SIG-M5 treated with dmso at 0.1 percent for 504 hours (cell line): ENCODE measurements around the gene STRIP1.
A peak's percentile ranks its signal among the peaks of the same experiment; 100 is the strongest.
"Not testable (repeated sequence)": the region's sequence is repeated elsewhere in the genome, so short reads cannot be mapped to it uniquely, and the experiment has no call there.

Experiments used
- DNase-seq: peaks from one replicate; lab custom pipeline; 2025; ENCODE audit not compliant: unreplicated experiment; lab: John Stamatoyannopoulos, UW

Gene STRIP1

DNA sequence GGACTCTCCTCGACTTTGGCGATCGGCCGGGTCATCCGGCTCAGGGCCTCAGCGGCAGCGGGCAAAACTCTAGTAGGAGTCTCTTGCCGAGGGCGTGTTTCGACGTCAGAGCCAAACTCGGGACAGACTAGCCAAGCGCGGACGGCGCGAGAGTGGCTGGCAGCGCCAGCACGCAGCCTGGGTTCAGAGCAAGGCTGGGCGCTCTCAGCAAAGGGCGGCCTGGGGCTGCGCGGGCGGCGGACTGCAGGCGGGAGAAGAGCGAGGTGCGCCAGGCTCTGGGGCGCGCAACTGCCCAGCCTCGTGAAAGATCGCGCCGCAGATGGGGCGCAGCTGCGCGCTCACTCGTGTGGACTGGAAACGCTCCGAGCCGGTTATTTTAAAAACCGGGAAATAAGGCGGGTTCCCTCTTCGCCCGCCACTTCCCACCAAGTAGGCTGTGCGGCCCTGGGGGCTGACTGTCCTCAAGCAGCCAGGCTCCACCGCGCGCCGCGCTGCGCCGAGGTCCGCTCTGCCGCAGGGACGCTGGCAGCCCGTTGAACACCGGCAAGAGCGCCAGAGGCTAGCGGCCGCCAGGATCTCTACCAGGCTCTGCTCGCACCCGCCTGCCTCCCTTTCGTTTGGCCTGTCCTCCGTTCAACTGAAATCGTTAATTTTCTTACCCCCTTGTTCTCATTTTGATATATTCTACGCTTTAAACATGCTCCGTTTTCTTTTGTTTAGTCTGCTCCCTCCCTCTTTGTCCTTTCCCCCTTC is 33.6 kb downstream of the STRIP1 start:
- DNase-seq: no peak

- peak; percentile 14 for DNase-seq
Measured at GRCh38 chr1:110068646-110069403, 34.4 kb downstream of the STRIP1 start.

GRCh38 chr1:110069404-110070281 is 35.2 kb downstream of the STRIP1 start:
- no peak for DNase-seq

DNA sequence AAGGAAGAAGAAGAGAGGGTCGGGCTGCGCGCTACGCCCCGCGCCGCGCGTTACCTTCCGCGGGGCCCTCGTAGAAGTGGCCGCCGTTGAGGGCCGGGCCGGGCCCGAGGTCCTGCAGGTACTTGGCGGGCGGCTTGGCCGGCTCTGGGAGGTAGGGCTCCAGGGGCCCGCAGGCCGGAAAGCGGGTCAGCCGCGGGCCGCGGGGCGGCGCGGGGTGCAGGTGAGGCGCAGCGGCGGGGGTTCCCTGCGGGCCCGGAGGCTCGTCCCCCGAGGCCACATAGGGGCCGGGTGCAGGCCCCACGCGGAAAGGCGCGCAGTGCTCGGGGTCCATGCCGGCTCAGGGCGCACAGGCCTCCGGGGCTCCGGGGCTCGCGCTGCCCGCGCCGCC is 35.9 kb downstream of the STRIP1 start:
- no peak for DNase-seq

DNA sequence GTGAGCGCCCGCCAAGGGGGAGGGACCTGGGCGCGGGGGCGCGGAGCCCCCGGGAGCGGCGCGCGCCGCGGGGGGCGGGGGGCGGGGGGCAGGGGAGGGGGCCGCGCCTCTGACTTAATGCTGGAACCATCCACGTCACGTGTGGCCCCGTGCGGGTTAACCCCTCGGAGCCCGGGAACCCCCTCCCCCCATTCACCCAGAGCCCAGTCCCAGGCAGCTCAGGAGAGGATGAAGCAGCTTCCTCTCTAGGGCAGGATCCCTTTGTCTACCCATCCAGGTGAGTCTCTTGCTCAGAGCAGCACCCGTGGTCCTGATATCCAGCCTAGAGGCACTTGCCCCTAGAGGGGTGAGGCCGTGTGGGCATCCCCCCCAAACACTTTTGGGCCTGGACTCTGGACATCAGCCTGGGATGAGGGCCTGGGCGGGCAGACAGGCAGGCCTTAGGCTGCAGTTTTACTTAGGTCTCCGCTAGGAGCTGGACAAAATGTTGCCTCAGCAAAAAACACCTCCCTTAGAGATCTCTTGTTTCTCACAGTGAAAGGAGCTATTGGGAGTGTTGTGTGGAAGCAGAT is 36.3 kb downstream of the STRIP1 start, which contains the start of gene ALX3:
ALX3 (minus strand) TSS at position 2 of the 572 bp plus-strand sequence. CDS start 60 bp downstream, outside the sequence.
- DNase-seq: no peak

- no peak for DNase-seq
Measured at GRCh38 chr1:110074166-110074565, 39.7 kb downstream of the STRIP1 start.

GRCh38 chr1:110076789-110077500 is 42.5 kb downstream of the STRIP1 start:
- no peak for DNase-seq

DNA sequence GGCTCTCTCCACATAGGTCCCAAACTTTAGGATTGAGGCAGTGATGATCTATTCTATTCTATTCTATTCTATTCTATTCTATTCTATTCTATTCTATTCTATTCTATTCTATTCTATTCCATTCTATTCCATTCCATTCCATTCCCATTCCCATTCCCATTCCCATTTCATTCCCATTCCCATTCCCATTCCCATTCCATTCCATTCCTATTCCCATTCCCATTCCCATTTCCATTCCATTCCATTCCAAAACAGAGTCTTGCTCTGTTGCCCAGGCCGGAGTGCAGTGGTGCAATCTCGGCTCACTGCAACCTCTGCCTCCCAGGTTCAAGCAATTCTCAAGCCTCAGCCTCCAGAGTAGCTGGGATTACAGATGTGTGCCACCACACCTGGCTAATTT is 45.6 kb downstream of the STRIP1 start:
- not testable (repeated sequence) for DNase-seq

DNA sequence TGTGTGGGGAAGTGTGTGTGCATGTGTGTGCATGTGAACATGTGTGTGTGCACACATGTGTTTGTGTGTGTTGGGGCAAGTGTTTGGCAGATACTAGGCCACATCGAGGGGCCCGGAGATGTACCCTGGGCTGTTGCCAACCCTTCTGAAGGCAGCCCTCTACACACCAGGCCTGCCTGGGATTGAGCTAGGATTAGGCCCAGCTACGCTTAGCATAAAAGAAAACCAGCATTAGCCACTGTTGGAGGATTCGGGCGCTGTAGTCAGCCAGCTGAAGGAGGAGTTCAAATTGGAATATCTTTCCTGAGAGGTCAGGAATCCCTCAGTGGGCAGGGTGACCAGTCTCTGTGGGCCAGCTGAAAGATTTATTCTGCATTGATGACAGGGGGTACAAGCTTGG is 46.6 kb downstream of the STRIP1 start:
- no peak for DNase-seq

- no peak for DNase-seq
Measured at GRCh38 chr1:110082477-110082876, 48.1 kb downstream of the STRIP1 start.

- peak; percentile 24 for DNase-seq
Measured at GRCh38 chr1:110083061-110083865, 48.8 kb downstream of the STRIP1 start.

GRCh38 chr1:110083866-110084226 is 49.4 kb downstream of the STRIP1 start:
- no peak for DNase-seq

DNA sequence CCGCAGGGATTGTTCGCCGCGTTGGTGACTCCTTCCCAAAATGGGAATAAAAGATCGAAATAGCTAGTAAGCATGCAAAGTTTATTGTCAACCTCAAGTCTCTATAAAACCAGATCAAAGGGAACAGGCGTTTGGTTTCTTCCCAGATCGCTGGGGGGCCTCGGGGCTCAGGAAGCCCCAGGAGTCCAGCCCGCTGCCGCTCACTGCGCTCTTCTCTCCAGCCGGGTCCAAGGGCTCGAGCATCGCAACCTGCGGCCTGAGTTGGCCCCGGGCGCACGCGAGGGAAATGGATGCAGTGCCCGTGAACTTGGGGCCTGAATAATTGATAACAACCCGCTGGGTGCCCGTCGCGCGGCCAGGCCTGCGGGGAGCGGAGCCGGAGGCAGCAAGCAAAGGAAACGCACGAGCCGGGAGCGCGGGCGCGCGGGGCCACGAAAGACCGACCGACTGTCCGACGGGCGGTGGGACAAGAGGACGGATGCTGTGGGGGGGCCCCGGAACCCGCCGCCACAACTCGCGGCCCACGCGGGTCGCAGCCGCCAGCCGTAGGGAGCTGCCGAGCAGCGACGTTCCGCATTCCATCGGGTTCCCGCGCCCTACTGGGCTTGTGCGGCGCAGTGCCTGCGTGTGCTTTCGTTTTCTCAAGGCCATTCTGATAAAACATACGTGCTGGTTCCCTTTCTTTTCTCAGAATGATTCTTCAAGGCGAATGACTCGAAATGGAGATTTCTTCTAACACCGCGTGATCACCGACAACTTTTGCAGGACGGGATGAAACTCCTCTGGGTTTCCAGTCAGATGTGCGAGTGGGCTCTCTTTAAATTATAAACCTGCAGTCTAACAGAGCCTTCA is 50.0 kb downstream of the STRIP1 start:
- no peak for DNase-seq

DNA sequence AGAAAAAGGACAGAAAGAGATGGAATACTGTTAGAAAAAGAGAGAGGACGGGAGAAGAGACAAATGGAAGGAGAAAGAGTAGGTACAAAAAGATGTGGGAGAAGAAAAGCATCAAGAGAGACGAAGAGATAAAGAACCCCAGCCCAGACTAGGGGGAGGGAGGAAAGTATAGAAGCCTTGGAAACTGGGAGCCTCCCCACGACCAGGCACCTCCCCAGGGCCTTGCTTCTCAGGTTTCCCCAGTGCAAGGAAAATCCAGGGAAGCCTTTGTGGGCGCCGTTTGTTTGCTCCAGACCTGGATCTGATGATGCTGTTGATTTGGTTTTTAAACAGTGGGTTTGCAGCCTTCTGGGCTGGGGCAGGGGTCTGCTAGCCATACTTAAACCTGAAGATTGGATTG is 51.2 kb downstream of the STRIP1 start:
- no peak for DNase-seq

DNA sequence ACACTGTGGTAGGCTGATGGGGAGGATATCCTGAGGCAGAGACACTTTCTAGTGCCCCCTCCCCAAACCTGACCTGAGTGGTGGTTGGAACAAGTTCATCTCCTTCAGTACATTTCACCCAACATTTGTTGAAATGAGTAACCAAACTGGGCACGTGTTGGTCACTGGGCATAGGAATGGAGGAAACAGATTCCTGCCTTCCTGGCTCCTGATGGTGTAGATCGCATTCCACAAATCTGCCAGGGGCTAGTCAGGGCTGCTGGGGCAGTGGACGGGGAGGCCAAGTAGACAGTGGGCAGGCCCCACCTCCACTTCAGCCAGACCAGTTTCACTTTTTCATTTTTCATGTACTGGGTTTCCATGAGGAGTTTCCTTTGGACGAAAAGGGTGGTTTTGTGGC is 52.5 kb downstream of the STRIP1 start:
- no peak for DNase-seq

GRCh38 chr1:110087812-110088738 is 53.7 kb downstream of the STRIP1 start:
- DNase-seq: peak; percentile 51

DNA sequence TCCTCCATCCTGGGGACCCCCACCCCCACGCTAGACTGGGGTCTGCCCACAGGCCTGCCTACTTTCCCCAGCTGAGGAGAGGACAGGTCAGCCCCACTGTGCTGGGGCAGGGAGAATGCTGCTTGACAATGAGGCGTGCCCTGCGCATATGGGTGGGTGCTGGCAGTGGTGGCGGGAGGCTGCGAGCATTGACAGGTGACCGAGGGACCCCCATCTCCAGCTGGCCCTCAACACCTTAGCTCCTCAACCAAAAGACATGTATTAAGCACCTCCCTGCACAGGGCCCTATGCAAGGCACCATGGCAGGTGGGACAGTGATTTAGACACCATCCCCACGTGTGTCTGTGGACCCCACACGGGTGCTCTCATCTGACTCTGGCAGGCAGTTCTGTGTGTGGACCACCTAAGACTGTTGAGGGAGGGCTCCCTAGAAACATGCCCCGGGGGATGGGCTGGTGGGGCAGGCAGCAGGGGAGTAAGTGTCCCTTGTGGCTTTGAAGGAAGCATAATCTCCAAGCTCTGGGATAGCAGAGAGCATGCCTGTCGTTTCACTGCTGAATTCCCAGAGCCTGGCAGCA is 54.4 kb downstream of the STRIP1 start:
- DNase-seq: no peak
